HepG2 (cell line): Measurements from ENCODE around the gene TMEM108. TPM values are rescaled to one million over a fixed set of nuclear protein-coding genes. Genes with fewer than 3 reads are reported as not detected.
A peak's percentile ranks its signal among the peaks of the same experiment; 100 is the strongest.

Experiments used
- ATAC-seq: fragments of 200-7000 bp; cut with Tn5 transposase; 3 replicates; pipeline ENCODE4 v1.9.1; 2020; ENCODE audit warnings: mild to moderate bottlenecking, moderate library complexity
- BruUV-seq: library from RNA; stranded (reverse); fragments of 400-500 nt; replicated peaks from 2 replicates; lab custom pipeline; 2021; lab: Mats Ljungman, UMichigan
- CTCF ChIA-PET: fragments of 300-600 bp; formaldehyde crosslinking; extraction: SDS; loops from one replicate; lab custom pipeline; 2021; ENCODE audit warnings: low total read pairs, inconsistent platforms, low intra/inter-chr PET ratio; lab: Yijun Ruan, JAX
- POLR2A ChIA-PET: fragments of 350-600 bp; sonication (Branson Sonifier 250); formaldehyde crosslinking; loops from one replicate; lab custom pipeline; 2020; ENCODE audit warnings: antibody characterized with exemption, inconsistent platforms; lab: Yijun Ruan, JAX
- DNase-seq: peaks from one replicate; pipeline ENCODE4 v3.0.0-alpha.2; 2015; ENCODE audit warnings: low spot score
- FAIRE-seq: peaks from 3 replicates; lab custom pipeline; 2011; peaks lifted over from hg19 to GRCh38; lab: Jason Lieb, UNC
- H2AFZ ChIP-seq: one replicate; pipeline ENCODE4 v1.6.1; 2011; ENCODE audit warnings: low read length, inconsistent platforms
- H3K27ac ChIP-seq: fragments of 300-600 bp; 3 replicates; pipeline ENCODE4 v1.8.0; 2011; ENCODE audit warnings: mixed run types, mild to moderate bottlenecking, mixed read lengths, low read length, inconsistent platforms; ENCODE audit not compliant: insufficient read depth; ENCODE audit errors: extremely low read length
- H3K27me3 ChIP-seq, 2 experiments: fragments of 200-600 bp in 1 of 2; 2 replicates in 1 of 2; 3 replicates in 1 of 2; pipeline versions ENCODE4 v1.6.0 to v1.8.0; 2011; ENCODE audit warnings: low read length in 2 of 2, mild to moderate bottlenecking in 2 of 2, moderate library complexity in 2 of 2, inconsistent platforms in 1 of 2; ENCODE audit not compliant: insufficient read depth in 2 of 2, control insufficient read depth in 1 of 2
- H3K36me3 ChIP-seq, 2 experiments: fragments of 200-600 bp in 1 of 2; replicated peaks in 1 of 2; 2 replicates in 1 of 2; 3 replicates in 1 of 2; pipeline versions ENCODE4 v1.5.1 to v1.8.0; 2011; ENCODE audit warnings: low read length in 2 of 2, inconsistent platforms in 1 of 2; ENCODE audit not compliant: insufficient read depth in 2 of 2, control insufficient read depth in 1 of 2
- H3K4me1 ChIP-seq: 2 replicates; pipeline ENCODE4 v1.5.1; 2012; ENCODE audit warnings: low read length, inconsistent platforms; ENCODE audit not compliant: insufficient read depth
- H3K4me2 ChIP-seq: 2 replicates; pipeline ENCODE4 v1.6.0; 2011; ENCODE audit warnings: low read depth, low read length, inconsistent platforms
- H3K4me3 ChIP-seq, 3 experiments: fragments of 200-600 bp in 1 of 3; sonication (generic), shearing (Covaris generic) in 1 of 3; replicated peaks in 1 of 3; 2 replicates each; pipeline ENCODE4 v1.5.1; 2011 to 2016; ENCODE audit warnings: low read length in 3 of 3, inconsistent platforms in 2 of 3, low read depth in 2 of 3, mild to moderate bottlenecking in 2 of 3, control low read depth in 1 of 3, mixed read lengths in 1 of 3; ENCODE audit not compliant: insufficient read depth in 1 of 3
- H3K79me2 ChIP-seq: one replicate; pipeline ENCODE4 v1.6.1; 2011; ENCODE audit warnings: low read length, inconsistent platforms; ENCODE audit not compliant: insufficient read depth
- H3K9ac ChIP-seq: 2 replicates; pipeline ENCODE4 v1.6.0; 2011; ENCODE audit warnings: mild to moderate bottlenecking, low read depth, low read length, inconsistent platforms; ENCODE audit not compliant: insufficient read depth
- H3K9me3 ChIP-seq: 2 replicates; pipeline ENCODE4 v1.5.1; 2012; ENCODE audit warnings: mild to moderate bottlenecking, low read length
- H4K20me1 ChIP-seq: 2 replicates; pipeline ENCODE4 v1.6.0; 2011; ENCODE audit warnings: inconsistent platforms, mild to moderate bottlenecking, low read length, moderate library complexity; ENCODE audit not compliant: insufficient read depth
- ATM ChIP-seq: fragments of 450-650 bp; IDR thresholded peaks from 2 replicates; pipeline ENCODE4 v1.7.1; 2017; ENCODE audit warnings: mild to moderate bottlenecking, borderline replicate concordance
- CENPBD1 ChIP-seq: sonication (generic); formaldehyde crosslinking; IDR thresholded peaks from 2 replicates; pipeline ENCODE4 v1.8.0; 2022; ENCODE audit warnings: missing genetic modification reagents, low read depth, mild to moderate bottlenecking, borderline replicate concordance
- HNRNPK ChIP-seq: fragments of 200-400 bp; formaldehyde crosslinking; IDR thresholded peaks from 2 replicates; pipeline ENCODE4 v1.6.1; 2018; ENCODE audit warnings: low read length, low read depth, moderate library complexity, mild to moderate bottlenecking; ENCODE audit not compliant: poor library complexity, severe bottlenecking
- KLF6 ChIP-seq: IDR thresholded peaks from 2 replicates; pipeline ENCODE4 v1.8.0; 2016; ENCODE audit warnings: missing biosample characterization, missing genetic modification reagents
- MNT ChIP-seq: fragments of 450-650 bp; IDR thresholded peaks from 2 replicates; pipeline ENCODE4 v1.6.1; 2016
- PAF1 ChIP-seq: IDR thresholded peaks from 2 replicates; pipeline ENCODE4 v1.6.1; 2016; ENCODE audit warnings: missing genetic modification reagents, missing compliant biosample characterization
- PCBP1 ChIP-seq: fragments of 200-400 bp; formaldehyde crosslinking; IDR thresholded peaks from 2 replicates; pipeline ENCODE4 v1.6.1; 2017; ENCODE audit warnings: mild to moderate bottlenecking, low read depth, low read length, borderline replicate concordance
- PRMT3 ChIP-seq: sonication (generic); formaldehyde crosslinking; IDR thresholded peaks from 2 replicates; pipeline ENCODE4 v1.8.1; 2022; ENCODE audit warnings: low read depth, mild to moderate bottlenecking, moderate library complexity, missing genetic modification reagents, borderline replicate concordance
- ZBTB42 ChIP-seq: sonication (generic); formaldehyde crosslinking; IDR thresholded peaks from 2 replicates; pipeline ENCODE4 v1.5.0; 2020; ENCODE audit warnings: mild to moderate bottlenecking, missing genetic modification reagents
- ZBTB44 ChIP-seq: sonication (generic); formaldehyde crosslinking; IDR thresholded peaks from 2 replicates; pipeline ENCODE4 v1.4.0; 2020; ENCODE audit warnings: missing genetic modification reagents
- ZNF230 ChIP-seq: sonication (generic); formaldehyde crosslinking; IDR thresholded peaks from 2 replicates; pipeline ENCODE4 v1.4.0; 2020; ENCODE audit warnings: mild to moderate bottlenecking, missing genetic modification reagents
- ZNF3 ChIP-seq: IDR thresholded peaks from 2 replicates; pipeline ENCODE4 v1.7.0; 2017; ENCODE audit warnings: inconsistent platforms
- ZNF580 ChIP-seq: IDR thresholded peaks from 2 replicates; pipeline ENCODE4 v1.6.1; 2016; ENCODE audit warnings: low read depth, borderline replicate concordance
- ZNF652 ChIP-seq: IDR thresholded peaks from 2 replicates; pipeline ENCODE4 v1.6.1; 2016; ENCODE audit warnings: low read depth, borderline replicate concordance
- WGBS: methylation state at CpG from one replicate; pipeline ENCODE4 v1.1.6; 2017; ENCODE audit warnings: low lambda C conversion rate; 5-methylcytosine and 5-hydroxymethylcytosine counted together
- in situ Hi-C: cut with HindIII; loops from 2 replicates; pipeline ENCODE4 v1.10.0; 2017; ENCODE audit warnings: low pct_unique_long_range_greater_than_20kb; ENCODE audit not compliant: extremely low pct_ligation_motif_present
- intact Hi-C: fragments of 100-400 bp; cut with micrococcal nuclease; formaldehyde crosslinking; loops from one replicate; pipeline ENCODE4 v1.10.0; 2022; ENCODE audit not compliant: unreplicated experiment
- polyA plus RNA-seq, 8 experiments: library from polyadenylated mRNA; depleted of rRNA in 3 of 8; stranded (reverse) in 7 of 8; unstranded in 1 of 8; fragments of >200 nt; fragmentation: Illumina TruSeq in 4 of 8; extraction: Trizol in 4 of 8; gene quantifications; 2 replicates each; pipeline versions ENCODE4 v1.2.1 to v1.2.3, GENCODE V29; 2011 to 2016; ENCODE audit warnings: low read depth in 4 of 8, missing spikeins in 1 of 8, mixed read lengths in 1 of 8; ENCODE audit not compliant: insufficient read depth in 1 of 8
- total RNA-seq, 5 experiments: library from RNA; depleted of rRNA; stranded (reverse); fragments of >200 nt; fragmentation: Illumina TruSeq; extraction: Trizol; gene quantifications; 2 replicates each; pipeline ENCODE4 v1.2.3, GENCODE V29; 2016; ENCODE audit warnings: low read depth in 1 of 5
- TF ChIP-seq, protein P1 (sequence below): sonication (generic); formaldehyde crosslinking; IDR thresholded peaks from 2 replicates; pipeline ENCODE4 v1.4.0; 2020; ENCODE audit warnings: low read depth, mild to moderate bottlenecking, missing genetic modification reagents

Gene TMEM108
- total and polyA plus RNA-seq, 2 of the 13 experiments (the other 11 are each of a cell fraction or from before 2014, with no cell fraction given): not detected

GRCh38 chr3:133425898-133426297, 387.7 kb downstream of the TMEM108 start:
- H3K79me2 ChIP-seq: no peaks in the 10 kb centered on the region
- peaks cover 14% of the 10 kb centered on the region for H3K4me1 ChIP-seq
- no peaks in the 10 kb centered on the region for H3K36me3 ChIP-seq
- no peak overlapping the region for H3K27ac ChIP-seq
- intact Hi-C loops (no loop called here), in situ Hi-C loops (no loop called here)
- H3K9ac ChIP-seq: no peak overlapping the region
- FAIRE-seq (no peak), DNase-seq (no peak), ATAC-seq (no peak)
- H3K4me2 ChIP-seq: no peak overlapping the region
- no TSS peak for BruUV-seq
- 54% methylated on average over 3 of the region's 3 CpGs for WGBS
- no peaks in the 10 kb centered on the region for H4K20me1 ChIP-seq
- ChIA-PET POLR2A (no interaction called here), CTCF (no interaction called here)
- H3K9me3 ChIP-seq: no peaks in the 10 kb centered on the region
- H3K4me3 ChIP-seq: no peak overlapping the region
- no peak for TF ChIP-seq ZNF3 (CRISPR knock-in tag)
- peak; percentile 94 for TF ChIP-seq HNRNPK
- 0 out of 2 replicates have a peak, but pooled peaks have one; percentile 74 for TF ChIP-seq PCBP1
- no peak for TF ChIP-seq ZNF580 (CRISPR knock-in tag)
- no peak overlapping the region for H2AFZ ChIP-seq
- H3K27me3 ChIP-seq: peaks cover 0 to 3% of the 10 kb centered on the region in 2 experiments; a peak in 1 of 5 replicates

- Histone ChIP-seq H3K4me2 (no peak overlapping the region), H3K4me1 (peaks cover 14% of the 10 kb centered on the region), H4K20me1 (no peaks in the 10 kb centered on the region), H3K79me2 (no peaks in the 10 kb centered on the region), H3K36me3 (no peaks in the 10 kb centered on the region), H3K4me3 (no peak overlapping the region), H3K27ac (no peak overlapping the region), H3K9me3 (no peaks in the 10 kb centered on the region), H3K9ac (no peak overlapping the region), H2AFZ (no peak overlapping the region), H3K27me3 (peaks cover 0 to 3% of the 10 kb centered on the region in 2 experiments; a peak in 1 of 5 replicates)
- DNase-seq (no peak), ATAC-seq (no peak), FAIRE-seq (no peak)
- no TSS peak for BruUV-seq
- 67% methylated on average over 1 of the region's 2 CpGs for WGBS
- CTCF ChIA-PET: no interaction called here
- in situ Hi-C loops: no loop called here
- intact Hi-C loops: no loop called here
- POLR2A ChIA-PET: no interaction called here
- no peak for TF ChIP-seq CENPBD1
- TF ChIP-seq MNT: no peak
- TF ChIP-seq ZNF230 (CRISPR knock-in tag): no peak
- no peak for TF ChIP-seq ZBTB42 (CRISPR knock-in tag)
- TF ChIP-seq ZBTB44 (CRISPR knock-in tag): no peak
- no peak for TF ChIP-seq ZNF652
- TF ChIP-seq, protein P1, sequence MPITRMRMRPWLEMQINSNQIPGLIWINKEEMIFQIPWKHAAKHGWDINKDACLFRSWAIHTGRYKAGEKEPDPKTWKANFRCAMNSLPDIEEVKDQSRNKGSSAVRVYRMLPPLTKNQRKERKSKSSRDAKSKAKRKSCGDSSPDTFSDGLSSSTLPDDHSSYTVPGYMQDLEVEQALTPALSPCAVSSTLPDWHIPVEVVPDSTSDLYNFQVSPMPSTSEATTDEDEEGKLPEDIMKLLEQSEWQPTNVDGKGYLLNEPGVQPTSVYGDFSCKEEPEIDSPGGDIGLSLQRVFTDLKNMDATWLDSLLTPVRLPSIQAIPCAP (CRISPR knock-in tag): no peak
- no peak for TF ChIP-seq ATM
- TF ChIP-seq PAF1 (CRISPR knock-in tag): no peak
- TF ChIP-seq KLF6: no peak
- no peak for TF ChIP-seq PRMT3 (CRISPR knock-in tag)
Measured at GRCh38 chr3:133426721-133427120, 388.5 kb downstream of the TMEM108 start.
